GM19240 (cell line): ENCODE results near the gene ZNF430.
"Not testable (repeated sequence)": the region's sequence is repeated elsewhere in the genome, so short reads cannot be mapped to it uniquely, and the experiment has no call there.

Source experiments
- DNase-seq: peaks from one replicate; pipeline ENCODE4 v3.0.0; 2011; ENCODE audit warnings: low spot score; ENCODE audit not compliant: insufficient read length

The ZNF430 gene

DNA sequence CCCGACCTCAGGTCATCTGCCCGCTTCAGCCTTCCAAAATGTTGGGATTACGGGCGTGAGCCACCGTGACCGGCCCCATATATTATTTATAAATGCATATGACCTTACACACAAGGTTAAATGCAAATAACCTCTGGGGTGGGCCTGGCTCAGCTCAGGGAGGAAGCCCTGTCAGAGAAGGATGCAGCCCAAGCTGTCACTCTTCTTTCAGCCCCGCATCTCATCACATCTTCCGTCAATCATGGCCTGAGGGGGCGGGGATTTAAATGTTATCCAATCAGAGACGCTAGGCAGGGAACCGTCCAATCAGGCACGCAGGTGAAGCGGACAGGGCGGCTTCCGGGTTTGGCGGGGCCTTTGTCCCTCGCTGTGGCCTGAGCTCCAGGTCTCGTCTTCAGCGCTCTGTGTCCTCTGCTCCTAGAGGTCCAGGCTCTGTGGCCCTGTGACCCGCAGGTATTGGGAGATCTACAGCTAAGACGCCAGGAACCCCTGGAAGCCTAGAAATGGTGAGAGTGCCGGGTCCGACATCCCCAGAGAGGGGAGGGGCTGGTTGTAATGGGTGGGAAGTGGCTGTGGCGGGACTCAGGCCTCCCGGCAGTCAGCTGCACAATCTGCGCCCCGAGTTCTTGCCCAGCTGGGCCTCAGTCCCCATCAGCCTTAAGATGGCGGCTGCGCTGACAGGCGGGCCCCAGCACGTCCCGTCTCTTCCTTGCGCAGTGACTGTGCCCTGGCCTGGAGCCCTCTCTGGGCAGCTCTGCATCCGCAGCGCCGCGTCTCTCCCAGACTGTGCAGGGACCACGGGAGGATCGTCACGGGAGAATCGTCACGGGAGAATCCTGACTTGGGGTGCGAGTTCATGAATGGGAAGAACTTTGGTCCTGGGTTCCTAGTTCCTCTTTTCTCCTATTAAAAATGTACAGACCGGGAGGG lies at the start of gene ZNF430:
TSS of gene ZNF430 (plus strand) at position 360 of the 930 bp plus-strand sequence. CDS start at position 504, 144 bp downstream.
- peak; percentile 57 for DNase-seq

DNA sequence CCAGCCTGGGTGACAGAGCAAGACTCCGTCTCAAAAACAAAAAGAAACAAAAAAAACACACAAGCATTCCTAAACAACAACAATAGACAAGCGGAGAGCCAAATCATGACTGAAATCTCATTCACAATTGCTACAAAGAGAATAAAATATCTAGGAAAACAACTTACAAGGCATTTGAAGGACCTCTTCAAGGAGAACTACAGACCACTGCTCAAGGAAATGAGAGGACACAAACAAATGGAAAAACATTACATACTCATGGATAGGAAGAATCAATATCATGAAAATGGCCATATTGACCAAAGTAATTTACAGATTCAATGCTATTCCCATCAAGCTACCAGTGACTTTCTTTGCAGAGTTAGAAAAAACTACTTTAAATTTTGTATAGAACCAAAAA lies 27.7 kb upstream of the ZNF430 start:
- not testable (repeated sequence) for DNase-seq

DNA sequence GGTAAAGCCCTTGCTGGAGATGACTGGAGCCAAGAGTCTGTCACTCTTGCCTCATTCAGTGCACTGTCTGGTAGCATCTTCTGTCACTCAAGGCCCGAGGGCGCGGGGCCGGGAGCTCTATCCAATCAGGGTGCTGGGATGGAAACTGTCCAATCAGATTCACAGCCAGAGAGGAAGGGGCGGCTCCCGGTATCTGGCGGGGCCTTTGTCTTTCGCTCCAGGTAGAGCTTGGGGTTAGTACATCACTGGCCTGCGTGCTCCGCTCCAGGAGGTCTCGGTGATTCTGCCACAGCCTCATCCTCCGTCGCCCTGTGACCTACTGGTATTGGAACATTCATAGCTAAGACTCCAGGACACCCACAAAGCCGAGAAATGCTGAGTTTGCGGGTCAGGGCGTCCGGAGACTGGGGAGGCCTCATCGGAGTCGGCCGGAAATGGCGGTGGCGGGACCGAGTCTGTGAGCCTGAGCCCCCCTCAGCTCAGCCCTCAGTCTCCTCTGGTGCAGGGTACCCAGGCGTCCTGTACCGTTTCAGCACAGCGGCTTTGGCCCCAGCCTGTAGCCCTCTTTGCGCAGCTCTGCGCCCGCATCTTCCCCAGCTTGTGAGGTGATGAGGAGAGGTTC lies 20.6 kb upstream of the ZNF430 start:
- DNase-seq, result peak; percentile 64

DNA sequence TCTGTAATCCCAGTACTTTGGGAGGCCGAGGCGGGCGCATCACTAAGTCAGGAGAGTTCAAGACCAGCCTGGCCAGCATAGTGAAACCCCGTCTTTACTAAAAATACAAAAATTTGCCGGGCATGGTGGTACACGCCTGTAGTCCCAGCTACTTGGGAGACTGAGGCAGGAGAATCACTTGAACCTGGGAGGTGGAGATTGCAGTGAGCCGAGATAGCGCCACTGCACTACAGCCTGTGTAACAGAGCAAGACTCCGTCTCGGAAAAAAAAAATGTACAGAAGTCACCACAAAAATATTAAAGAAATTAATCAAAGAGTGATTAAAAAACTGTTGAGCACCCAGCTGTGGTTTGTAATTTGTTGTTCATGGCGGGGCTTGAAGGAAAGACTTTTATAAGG lies 781 bp downstream of the ZNF430 start:
- DNase-seq, result not testable (repeated sequence)

DNA sequence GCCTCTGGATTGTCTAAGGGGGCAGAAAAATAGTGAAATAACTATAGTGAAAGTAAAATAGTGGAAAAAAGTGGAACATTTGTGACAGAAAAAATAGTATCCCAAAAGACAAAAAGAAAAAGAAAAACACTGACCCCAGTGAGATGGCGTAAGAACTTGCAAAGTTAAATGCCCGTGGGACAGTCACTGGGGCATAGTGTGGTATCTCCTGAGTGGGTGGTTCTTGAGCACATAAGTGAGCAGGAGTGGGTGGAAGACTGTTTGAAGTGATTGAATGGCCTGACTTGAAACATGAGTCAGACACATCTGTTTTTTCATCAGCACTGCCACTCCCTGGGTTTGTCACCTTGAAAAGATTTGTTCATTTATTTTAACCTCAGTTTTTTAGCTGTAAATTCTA lies 2.5 kb downstream of the ZNF430 start:
- DNase-seq, result no peak

DNA sequence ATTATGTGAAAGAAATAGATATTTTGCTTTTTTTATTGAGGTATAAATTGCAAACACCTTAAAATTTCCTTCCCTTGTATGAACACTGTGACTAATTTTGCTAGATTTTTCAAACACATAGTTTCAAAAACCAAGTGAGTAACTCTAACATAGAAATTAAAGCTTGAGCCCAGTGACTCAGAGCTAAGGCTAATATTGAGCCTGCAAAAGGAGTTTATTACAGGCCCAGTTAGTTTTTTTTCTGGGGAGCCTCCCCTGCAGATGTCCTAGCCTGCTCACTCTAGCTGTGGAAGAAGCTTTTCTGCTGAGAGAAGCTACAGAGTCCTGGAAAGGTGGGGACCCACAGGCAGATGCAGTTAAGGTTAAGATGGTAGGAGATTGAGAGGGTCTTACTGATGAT lies 3.4 kb downstream of the ZNF430 start:
- DNase-seq, result no peak

DNA sequence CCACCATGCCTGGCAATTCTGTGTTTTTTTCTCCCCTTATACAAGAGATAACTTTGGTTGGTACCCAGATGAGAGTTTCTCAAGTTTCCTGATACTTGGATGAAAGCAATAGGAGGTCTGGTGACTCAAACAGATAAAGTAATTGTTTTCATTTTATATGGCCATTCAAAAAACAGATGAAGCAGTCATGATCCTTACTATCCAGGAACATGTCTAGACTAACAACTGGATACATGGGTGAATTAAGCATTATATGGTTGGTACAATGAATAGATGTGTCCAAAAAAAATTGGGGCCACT lies 8.5 kb downstream of the ZNF430 start:
- DNase-seq, result no peak

DNA sequence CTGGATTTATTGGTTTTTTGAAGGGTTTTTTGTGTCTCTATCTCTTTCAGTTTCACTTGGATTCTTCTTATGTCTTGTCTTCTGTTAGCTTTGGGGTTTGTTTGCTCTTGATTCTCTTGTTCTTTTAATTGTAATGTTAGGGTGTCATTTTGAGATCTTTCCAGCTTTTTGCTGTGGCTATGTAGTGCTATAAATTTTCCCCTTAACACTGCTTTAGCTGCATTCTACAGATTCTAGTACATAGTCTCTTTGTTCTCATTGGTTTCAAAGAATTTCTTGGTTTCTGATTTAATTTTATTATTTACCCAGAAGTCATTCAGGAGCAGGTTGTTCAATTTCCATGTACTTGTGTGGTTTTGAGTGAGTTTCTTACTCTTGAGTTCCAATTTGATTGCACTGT lies 24.6 kb downstream of the ZNF430 start:
- DNase-seq, result no peak

DNA sequence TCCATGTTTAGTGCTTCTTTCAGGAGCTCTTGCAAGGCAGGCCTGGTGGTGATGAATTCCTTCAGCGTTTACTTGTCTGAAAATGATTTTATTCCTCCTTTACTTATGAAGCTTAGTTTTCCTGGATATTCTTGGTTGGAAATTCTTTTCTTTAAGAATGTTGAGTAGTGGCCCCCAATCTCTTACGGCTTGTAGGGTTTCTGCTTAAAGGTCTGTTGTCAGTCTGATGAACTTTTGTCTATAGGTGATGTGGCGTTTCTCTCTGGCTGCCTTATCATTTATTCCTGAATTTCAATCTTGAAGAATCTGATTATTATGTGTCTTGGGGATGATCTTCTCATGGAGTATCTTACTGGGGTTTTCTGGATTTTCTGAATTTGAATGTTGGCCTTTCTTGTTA lies 26.0 kb downstream of the ZNF430 start:
- no peak for DNase-seq

DNA sequence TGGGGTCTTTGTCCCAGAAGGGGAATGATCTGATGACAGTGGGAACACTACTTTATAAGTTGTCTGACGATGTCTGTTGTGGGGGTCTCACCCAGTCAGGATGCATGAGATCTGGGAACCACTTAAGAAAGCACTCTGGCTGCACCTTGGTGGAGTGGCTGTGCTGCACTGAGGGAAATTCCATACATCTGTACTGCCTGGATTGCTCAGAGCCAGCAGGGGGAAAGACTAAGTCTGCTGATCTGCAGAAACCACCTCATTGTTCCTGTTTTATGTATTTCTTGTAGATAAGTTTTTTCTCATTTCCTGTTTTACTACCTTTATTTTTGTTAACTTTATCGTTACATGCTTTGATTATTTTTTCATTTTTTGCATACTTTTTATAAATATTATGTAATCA lies 27.3 kb downstream of the ZNF430 start:
- no peak for DNase-seq

DNA sequence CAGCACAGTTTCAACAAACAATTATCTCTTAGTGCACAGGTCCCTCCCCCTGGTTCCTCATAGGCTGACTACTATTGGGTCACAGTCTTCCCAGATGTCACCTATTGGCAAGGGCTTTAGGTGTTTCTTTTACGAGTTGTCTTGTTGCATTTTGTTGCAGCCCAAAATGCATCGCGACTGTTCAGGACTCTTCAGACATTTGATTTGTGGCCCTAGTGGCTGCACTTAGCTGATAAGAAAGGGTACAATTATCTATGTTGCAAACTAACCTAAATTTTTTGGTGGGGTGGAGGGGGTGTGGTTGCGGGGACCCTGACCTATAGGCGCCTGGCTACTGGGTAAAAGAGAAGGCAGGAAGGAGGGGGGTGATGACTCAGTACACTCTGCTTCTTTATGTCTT lies 32.4 kb downstream of the ZNF430 start:
- no peak for DNase-seq

DNA sequence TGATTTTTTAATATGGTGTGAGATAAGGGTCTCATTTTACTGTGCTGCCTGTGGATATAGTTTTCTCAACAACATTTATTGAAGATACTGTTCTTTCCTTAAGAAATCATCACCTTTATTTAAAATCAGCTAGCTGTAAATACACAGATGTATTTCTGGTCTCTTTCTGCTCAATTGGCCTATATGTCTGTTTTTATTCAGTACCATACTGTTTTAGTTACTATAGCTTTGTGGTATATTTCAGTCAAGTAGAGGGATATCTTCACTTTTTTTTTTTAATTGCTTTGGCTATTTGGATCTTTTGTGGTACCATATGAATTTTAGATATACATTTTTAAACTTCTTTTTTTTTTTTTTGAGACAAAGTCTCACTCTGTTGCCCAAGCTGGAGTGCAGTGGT lies 44.9 kb downstream of the ZNF430 start:
- DNase-seq, result no peak

DNA sequence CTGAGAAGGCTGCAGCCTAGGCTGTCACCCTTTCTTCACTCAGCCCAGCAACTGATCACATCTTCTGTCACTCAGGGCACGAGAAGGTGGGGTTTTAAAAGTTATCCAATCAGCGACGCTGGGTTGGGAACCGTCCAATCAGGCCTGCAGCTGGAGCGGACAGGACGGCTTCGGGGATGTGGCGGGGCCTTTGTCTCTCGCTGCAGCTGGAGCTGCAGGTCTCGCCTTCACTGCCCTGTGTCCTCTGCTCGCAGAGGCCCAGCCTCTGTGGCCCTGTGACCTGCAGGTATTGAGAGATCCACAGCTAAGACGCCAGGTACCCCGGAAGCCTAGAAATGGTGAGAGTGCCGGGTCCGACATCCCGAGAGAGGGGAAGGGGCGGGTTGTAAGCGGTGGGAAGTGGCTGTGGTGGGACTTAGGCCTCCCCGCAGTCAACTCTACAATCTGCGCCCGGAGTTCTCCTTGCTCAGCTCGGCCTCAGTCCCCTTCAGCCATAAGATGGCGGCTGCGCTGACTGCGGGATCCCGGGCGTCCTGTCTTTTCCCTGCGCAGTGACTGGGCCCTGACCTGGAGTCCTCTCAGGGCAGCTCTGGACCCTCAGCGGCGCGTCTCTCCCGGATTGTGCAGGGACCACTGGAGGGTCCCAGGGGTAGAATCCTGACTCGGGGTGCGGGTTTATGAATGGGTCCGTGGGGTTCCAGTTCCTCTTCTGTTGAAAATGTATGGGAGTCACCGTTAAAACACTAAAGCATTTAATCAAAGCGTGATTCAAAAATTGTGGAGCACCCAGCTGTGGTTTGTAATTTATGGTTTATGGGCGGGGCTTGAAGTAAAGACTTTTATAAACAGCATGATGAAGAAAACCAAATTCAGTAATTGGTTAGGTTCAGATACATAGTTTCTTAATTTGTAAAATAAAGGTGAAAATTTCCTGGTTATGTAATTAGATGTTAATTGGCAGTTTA lies 61.8 kb downstream of the ZNF430 start, which contains the start of gene ZNF714:
TSS of gene ZNF714 (plus strand) at position 193 of the 965 bp plus-strand sequence. CDS start 16,066 bp downstream, outside the sequence.
- DNase-seq, result peak; percentile 61

DNA sequence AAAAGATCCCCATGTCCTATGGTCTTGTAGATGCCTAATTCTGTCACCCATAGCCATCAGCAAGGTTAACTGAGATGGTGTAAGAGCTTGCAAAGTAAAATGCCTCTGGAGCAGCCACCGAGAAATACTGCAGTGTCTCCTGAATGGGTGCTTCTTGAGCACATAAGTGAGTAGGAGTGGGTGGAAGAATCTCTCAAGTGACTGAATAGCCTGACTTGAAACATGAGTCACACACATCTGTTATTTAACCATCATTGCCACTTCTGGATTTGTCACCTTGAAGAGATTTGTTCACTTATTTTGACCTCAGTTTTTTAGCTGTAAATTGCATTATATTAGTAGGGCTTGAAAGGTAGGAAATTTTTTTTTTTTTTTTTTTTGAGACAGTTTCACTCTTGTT lies 63.9 kb downstream of the ZNF430 start:
- DNase-seq, result no peak

DNA sequence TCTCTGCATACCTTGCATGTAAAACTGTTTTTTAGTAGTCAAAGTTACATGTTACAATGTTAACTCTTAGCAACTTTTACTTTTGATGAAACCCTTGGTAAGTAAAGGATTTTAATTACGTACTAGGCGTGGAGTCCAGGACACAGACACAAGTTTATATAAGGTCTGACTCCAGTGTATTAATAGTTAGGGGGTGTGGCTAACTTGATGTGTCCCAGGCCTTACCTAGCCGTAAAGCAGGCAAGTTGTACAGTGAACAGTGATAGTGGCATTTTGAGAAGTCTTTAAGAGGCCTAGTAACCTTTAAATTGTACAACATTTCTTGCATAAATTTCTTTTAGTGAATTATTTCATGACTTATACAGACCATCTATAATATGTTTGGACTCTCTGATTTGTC lies 67.4 kb downstream of the ZNF430 start:
- DNase-seq, result no peak

DNA sequence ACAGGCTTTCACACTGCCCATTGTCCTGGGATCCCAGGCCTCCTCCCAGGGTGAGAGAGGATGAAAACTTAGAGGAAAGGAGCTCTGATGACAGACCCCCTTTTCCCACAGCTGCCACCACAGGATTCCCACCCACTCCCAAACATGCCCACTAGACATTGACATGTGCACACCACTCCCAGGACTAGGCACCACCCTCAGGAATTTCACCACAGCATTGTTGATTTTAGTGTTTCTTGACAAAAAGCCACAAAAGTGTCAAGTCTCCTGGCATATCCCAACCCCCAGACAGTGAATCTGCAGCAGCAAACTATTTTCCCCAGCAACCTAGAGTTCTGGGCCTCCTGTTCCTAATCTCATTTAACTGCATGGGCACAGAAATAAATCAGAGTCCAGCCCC lies 71.7 kb downstream of the ZNF430 start:
- DNase-seq, result no peak

DNA sequence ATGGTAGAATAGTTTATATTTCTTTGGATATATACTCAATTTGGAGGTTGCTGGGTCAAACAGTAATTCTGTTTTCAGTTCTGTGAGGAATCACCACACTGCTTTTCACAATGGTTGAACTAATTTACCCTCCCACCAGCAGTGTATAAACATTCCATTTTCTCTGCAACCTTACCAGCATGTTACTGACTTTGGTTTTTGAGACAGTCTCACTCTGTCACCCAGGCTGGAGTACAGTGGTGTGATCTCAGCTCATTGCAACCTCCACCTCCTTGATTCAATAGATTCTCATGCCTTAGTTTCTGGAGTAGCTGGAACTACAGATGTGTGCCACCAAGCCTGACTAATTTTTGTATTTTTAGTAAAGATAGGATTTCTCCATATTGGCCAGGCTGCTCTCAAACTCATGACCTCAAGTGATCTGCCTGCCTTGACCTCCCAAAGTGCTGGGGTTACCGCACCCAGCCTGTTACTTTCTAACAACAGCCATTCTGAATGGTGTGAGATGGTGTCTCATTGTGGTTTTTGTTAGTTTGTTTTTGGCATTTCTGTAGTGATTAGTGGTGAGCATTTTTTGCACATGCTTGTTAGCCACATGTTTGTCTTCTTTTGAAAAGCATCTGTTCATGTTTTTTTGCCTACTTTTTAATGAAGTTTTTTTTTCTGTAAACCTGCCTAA lies 74.0 kb downstream of the ZNF430 start:
- no peak for DNase-seq

DNA sequence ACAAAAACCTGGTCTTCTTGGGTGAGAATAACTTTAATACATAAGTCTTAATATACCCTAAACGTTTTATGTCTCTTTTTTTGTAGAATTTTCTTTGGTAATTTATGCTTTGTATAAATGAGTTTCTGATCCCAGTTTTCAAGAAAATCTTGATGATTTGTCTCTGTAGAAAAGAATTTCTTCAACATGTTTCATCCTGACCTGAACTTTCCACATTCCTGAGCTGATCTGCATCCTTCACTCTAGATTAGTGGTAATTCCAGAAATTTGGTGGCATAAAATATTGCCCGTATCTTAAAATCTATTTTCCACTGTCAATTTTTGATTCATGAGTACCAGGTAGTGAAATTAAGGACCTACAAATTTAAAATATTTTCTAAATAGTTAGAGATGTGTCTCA lies 77.8 kb downstream of the ZNF430 start:
- DNase-seq, result no peak

DNA sequence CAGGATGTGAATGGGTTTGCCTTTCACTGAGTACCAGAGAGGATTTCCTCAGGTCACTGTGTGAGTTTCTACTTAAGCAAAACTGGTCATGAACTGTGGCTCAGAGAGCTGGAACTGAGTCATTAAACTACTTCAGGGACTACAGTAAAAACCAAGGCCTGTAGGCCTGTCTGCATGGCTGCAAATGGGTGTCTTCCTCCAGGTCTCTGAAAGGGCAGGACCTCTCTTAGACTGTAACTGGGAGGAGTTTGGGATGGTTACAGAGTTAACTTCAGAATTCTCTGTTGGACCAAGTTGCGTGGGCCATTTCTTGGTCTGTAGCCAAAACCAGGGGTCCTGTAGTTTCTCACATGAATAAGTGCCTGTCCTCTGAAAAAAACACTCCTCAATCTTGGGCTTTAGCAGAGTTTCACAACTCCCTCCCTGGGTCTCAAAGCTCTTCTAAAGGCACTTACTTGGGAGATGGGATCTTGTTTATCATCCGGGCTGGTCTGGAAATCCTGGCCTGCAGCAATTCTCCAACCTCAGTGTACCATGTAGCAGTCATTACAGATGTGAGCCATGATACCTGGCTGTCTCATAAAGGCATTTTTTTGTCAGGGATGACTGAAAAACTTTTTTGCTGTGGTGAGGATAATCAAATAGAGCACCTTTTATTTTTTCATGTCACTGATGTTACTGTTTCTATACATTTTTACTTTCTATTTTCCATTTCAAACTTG lies 81.2 kb downstream of the ZNF430 start:
- DNase-seq, result no peak

DNA sequence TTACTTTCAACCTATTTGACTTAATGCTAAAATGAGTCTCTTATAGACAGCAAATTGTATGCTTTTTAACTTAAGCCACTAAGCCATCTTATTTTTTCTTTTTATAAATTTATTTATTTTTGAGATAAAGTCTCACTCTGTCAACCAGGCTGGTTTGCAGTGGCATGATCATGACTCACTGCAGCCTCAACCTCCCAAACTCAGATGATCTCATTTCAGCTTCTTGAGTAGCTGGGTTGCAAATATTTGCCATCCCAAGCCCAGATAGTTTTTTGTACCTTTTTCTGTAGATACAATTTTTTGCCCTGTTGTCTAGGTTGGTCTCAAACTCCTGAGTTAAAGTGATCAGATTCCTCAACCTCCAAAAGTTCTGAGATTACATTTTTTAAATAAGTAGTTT lies 88.7 kb downstream of the ZNF430 start:
- no peak for DNase-seq
